ENCODE data around the gene SYNM. TPM values are rescaled to one million over a fixed set of nuclear protein-coding genes. Genes with fewer than 3 reads are reported as not detected.

Gene SYNM
- total RNA-seq, 1 experiment from 2014 or later: 1.9 TPM

DNA sequence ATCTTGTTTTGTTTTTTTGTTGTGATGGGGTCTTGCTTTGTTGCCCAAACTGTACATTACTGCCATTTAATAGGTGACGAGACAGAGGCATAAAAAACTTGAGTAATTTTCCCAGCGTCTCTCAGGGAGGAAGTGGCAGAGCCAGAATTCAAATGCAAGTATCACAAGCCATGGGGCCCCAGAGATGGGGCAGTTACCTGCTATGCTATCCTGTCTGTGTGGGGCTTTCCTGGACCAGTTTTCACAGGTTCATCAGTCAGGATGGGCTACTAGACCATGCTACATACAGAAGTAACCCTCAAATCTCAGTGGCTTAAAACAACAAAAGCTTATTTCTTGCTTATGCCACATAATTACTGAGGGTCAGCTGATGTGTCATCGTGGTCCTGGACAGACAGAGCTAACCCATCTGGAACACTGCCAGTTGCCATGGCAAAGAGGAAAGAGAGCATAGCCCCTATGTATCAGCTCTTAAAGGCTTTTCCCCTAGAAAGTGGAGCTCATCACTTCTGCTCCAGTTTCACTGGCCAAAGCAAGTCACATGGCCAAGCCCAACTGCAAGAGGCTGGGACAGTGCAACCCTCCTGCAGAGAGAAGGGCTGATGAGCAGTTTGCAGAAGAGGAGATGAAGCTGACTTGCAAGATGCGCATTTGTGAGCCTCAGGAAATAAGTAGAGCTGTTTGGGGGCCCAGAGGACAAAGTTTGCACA is 31.7 kb upstream of the SYNM start:
- H4K5ac ChIP-seq (ENCODE audit: insufficient read length, low read depth, low read length): no peak overlapping the region
- H2BK5ac ChIP-seq (ENCODE audit: insufficient read length, low read length): no peak overlapping the region
- H4K20me1 ChIP-seq (ENCODE audit: control insufficient read depth, insufficient read depth, insufficient read length): no peaks in the 10 kb centered on the region
- H3K23me2 ChIP-seq (ENCODE audit: insufficient read length, low read depth, low read length, poor library complexity, severe bottlenecking): no peaks in the 10 kb centered on the region
- DNase-seq: no peak
- no peak for TF ChIP-seq CTCF (conservative IDR thresholded peaks at IDR 0.05)
- no peak overlapping the region for H2AFZ ChIP-seq (ENCODE audit: low read length)
- no peak overlapping the region for H3K27ac Mint-ChIP-seq
- H3K9me3 Mint-ChIP-seq: no peaks in the 10 kb centered on the region
- H3K14ac ChIP-seq (ENCODE audit: insufficient read depth, low read length): no peak overlapping the region
- no peaks in the 10 kb centered on the region for H3K27me3 ChIP-seq (ENCODE audit: insufficient read depth, low read length)
- H3K9ac ChIP-seq (ENCODE audit: extremely low read depth, insufficient read length, low read length): no peak overlapping the region
- no peak overlapping the region for H3K4me3 Mint-ChIP-seq
- H3K18ac ChIP-seq (ENCODE audit: insufficient read length, low read depth, low read length): no peak overlapping the region
- H3K23ac ChIP-seq (ENCODE audit: insufficient read length, low read depth, low read length): no peak overlapping the region
- no CpG with 5 or more reads among the region's 4 CpGs for WGBS (ENCODE audit: extremely low coverage, insufficient read length, low lambda C conversion rate)
- H3K27me3 Mint-ChIP-seq (ENCODE audit: low read depth): no peaks in the 10 kb centered on the region
- no peak overlapping the region for H2AK5ac ChIP-seq (ENCODE audit: insufficient read length, low read length)
- no peak overlapping the region for H3K27ac ChIP-seq (ENCODE audit: insufficient read length, low read depth, low read length)
- H3K79me1 ChIP-seq (ENCODE audit: insufficient read depth, low read depth, low read length, poor library complexity, severe bottlenecking): no peaks in the 10 kb centered on the region
- H2BK120ac ChIP-seq (ENCODE audit: low read depth, low read length, poor library complexity, severe bottlenecking): no peak overlapping the region
- H3K4me2 ChIP-seq (ENCODE audit: insufficient read depth, insufficient read length, low read length): no peak overlapping the region
- H3K4me1 ChIP-seq (ENCODE audit: insufficient read depth, low read length): no peaks in the 10 kb centered on the region
- no peaks in the 10 kb centered on the region for H3K9me3 ChIP-seq (ENCODE audit: control insufficient read depth, low read depth, low read length)
- H3K36me3 Mint-ChIP-seq (ENCODE audit: insufficient read depth in 1 of 3, low read depth in 3 of 3): no peaks in the 10 kb centered on the region
- H2BK12ac ChIP-seq (ENCODE audit: insufficient read length, low read depth, low read length): no peak overlapping the region
- no peak overlapping the region for H3K4ac ChIP-seq (ENCODE audit: low read depth, low read length)
- no peak overlapping the region for H3K56ac ChIP-seq (ENCODE audit: insufficient read length, low read depth, low read length)
- peaks cover 10 to 11% of the 10 kb centered on the region in 2 experiments for H3K4me1 Mint-ChIP-seq
- H2BK20ac ChIP-seq (ENCODE audit: low read depth, low read length, poor library complexity, severe bottlenecking): no peak overlapping the region
- H2BK15ac ChIP-seq (ENCODE audit: low read depth, low read length): no peak overlapping the region
- no peaks in the 10 kb centered on the region for H3K79me2 ChIP-seq (ENCODE audit: insufficient read depth, low read length)
- no peak overlapping the region for H4K91ac ChIP-seq (ENCODE audit: insufficient read length, low read depth, low read length)
- no peak overlapping the region for H4K8ac ChIP-seq (replicated peaks; ENCODE audit: insufficient read length, low read depth, low read length)
- H3T11ph ChIP-seq (ENCODE audit: low read length): no peak overlapping the region

Measured in H9 (cell line).